Fibroblast of lung (primary cell): ENCODE results near the gene UTF1. TPM values are rescaled to one million over a fixed set of nuclear protein-coding genes. Genes with fewer than 3 reads are reported as not detected.
A peak's percentile ranks its signal among the peaks of the same experiment; 100 is the strongest.

ENCODE experiments used
- DNase-seq, 2 donors: peaks; one replicate each; pipeline versions ENCODE4 v3.0.0 to v3.0.0-alpha.2; 2010; ENCODE audit warnings: low read depth in 2 of 2
- H2AFZ ChIP-seq: 2 replicates; pipeline ENCODE4 v1.5.1; 2012; ENCODE audit warnings: low read length, control low read depth, inconsistent platforms
- H3K27ac ChIP-seq: 2 replicates; pipeline ENCODE4 v1.5.1; 2011; ENCODE audit warnings: low read length, control low read depth; ENCODE audit not compliant: insufficient read depth
- H3K27me3 ChIP-seq: 2 replicates; pipeline ENCODE4 v1.5.1; 2011; ENCODE audit warnings: mild to moderate bottlenecking, low read length; ENCODE audit not compliant: control insufficient read depth, insufficient read depth
- H3K36me3 ChIP-seq: 2 replicates; pipeline ENCODE4 v1.5.1; 2011; ENCODE audit warnings: low read length; ENCODE audit not compliant: control insufficient read depth, insufficient read depth
- H3K4me1 ChIP-seq: 2 replicates; pipeline ENCODE4 v1.5.1; 2011; ENCODE audit warnings: low read length; ENCODE audit not compliant: control insufficient read depth, insufficient read depth; ENCODE audit errors: extremely low read depth
- H3K4me2 ChIP-seq: 2 replicates; pipeline ENCODE4 v1.5.1; 2011; ENCODE audit warnings: low read length, control low read depth; ENCODE audit not compliant: insufficient read depth; ENCODE audit errors: extremely low read depth
- H3K4me3 ChIP-seq, 4 experiments: fragments of 200-600 bp in 1 of 4; sonication (generic) in 1 of 4; replicated peaks in 1 of 4; 2 replicates each; pipeline ENCODE4 v1.5.1; 2011 to 2016; ENCODE audit warnings: low read length in 4 of 4, low read depth in 3 of 4, mild to moderate bottlenecking in 3 of 4, control low read depth in 2 of 4, inconsistent platforms in 1 of 4, mixed read lengths in 1 of 4; ENCODE audit not compliant: insufficient read depth in 1 of 4; ENCODE audit errors: control extremely low read depth in 1 of 4
- H3K79me2 ChIP-seq: 2 replicates; pipeline ENCODE4 v1.5.1; 2012; ENCODE audit warnings: mild to moderate bottlenecking, low read length, inconsistent platforms; ENCODE audit not compliant: control insufficient read depth, insufficient read depth
- H3K9ac ChIP-seq: 2 replicates; pipeline ENCODE4 v1.5.1; 2011; ENCODE audit warnings: mild to moderate bottlenecking, low read length, control low read depth; ENCODE audit not compliant: insufficient read depth
- H3K9me3 ChIP-seq: 2 replicates; pipeline ENCODE4 v1.5.1; 2012; ENCODE audit warnings: low read depth, low read length; ENCODE audit not compliant: control insufficient read depth, insufficient read depth
- H4K20me1 ChIP-seq: 2 replicates; pipeline ENCODE4 v1.5.1; 2011; ENCODE audit warnings: low read length; ENCODE audit not compliant: control insufficient read depth, insufficient read depth; ENCODE audit errors: extremely low read depth
- EZH2 ChIP-seq: IDR thresholded peaks from 2 replicates; pipeline ENCODE4 v1.5.1; 2012; ENCODE audit warnings: low read length, control low read depth, mild to moderate bottlenecking; ENCODE audit errors: missing control alignments
- polyA plus RNA-seq, 2 donors: library from polyadenylated mRNA; depleted of rRNA in 1 of 2; stranded (reverse) in 1 of 2; unstranded in 1 of 2; fragments of >200 nt; gene quantifications; 2 replicates each; pipeline ENCODE4 v1.2.1, GENCODE V29; 2011 to 2012; ENCODE audit warnings: missing spikeins in 1 of 2
- total RNA-seq: library from RNA; depleted of rRNA; stranded (reverse); fragments of >200 nt; gene quantifications from 2 replicates; pipeline ENCODE4 v1.2.1, GENCODE V29; 2014
- TF ChIP-seq, protein P1 (sequence below), 2 donors: IDR thresholded peaks in 1 of 2; conservative IDR thresholded peaks in 1 of 2; 1 replicate in 1 of 2; 2 replicates in 1 of 2; pipeline ENCODE4 v1.5.1; 2011 to 2012; ENCODE audit warnings: low read length in 2 of 2, control low read depth in 1 of 2, inconsistent platforms in 1 of 2, low read depth in 1 of 2, mild to moderate bottlenecking in 1 of 2

Gene UTF1
- total and polyA plus RNA-seq, 2 donors (not counting 1 experiment from before 2014, with no cell fraction given) = not detected

DNA sequence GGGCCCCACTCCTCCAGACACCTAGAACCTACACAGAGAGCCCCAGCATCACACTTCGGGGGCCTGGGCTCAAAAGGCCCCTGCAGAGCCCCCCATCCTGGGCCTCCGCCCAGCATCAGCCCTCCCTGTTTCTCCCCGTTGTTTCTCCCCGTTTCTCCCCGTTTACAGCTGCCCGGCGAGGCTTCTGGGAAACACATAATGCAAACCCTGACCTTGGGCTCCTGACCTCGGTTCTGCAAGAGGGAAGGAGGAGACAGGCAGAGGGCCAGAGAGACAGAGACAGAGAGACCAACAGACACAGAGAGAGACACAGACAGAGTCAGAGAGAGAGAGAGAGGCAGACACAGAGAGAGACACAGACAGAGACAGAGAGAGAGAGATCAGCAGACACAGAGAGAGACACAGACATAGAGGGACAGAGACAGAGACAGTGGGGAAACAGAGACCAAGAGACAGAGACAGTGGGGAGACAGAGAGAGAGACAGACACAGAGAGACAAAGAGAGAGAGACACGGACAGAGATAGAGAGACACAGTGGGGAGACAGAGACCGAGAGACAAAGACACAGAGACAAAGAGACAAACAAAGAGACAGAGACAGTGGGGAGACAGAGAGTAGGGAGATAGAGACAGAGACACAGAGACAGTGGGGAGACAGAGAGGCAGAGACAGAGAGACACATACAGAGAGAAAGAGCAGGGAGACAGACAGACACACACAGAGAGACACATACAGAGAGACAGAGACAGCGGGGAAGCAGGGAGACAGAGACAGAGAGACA lies 20.1 kb downstream of the UTF1 start:
- no peaks in the 10 kb centered on the region for H4K20me1 ChIP-seq
- peak in 1 of 2 donors; percentile 44 for DNase-seq

GRCh38 chr10:133251388-133252222 lies 21.6 kb downstream of the UTF1 start:
- Histone ChIP-seq H3K79me2 (no peaks in the 10 kb centered on the region), H4K20me1 (no peaks in the 10 kb centered on the region), H3K9me3 (no peaks in the 10 kb centered on the region), H3K27me3 (no peaks in the 10 kb centered on the region), H3K36me3 (no peaks in the 10 kb centered on the region), H2AFZ (no peak overlapping the region), H3K27ac (no peak overlapping the region), H3K4me1 (no peaks in the 10 kb centered on the region), H3K4me3 (no peak overlapping the region), H3K4me2 (no peak overlapping the region), H3K9ac (no peak overlapping the region)
- TF ChIP-seq, protein P1, sequence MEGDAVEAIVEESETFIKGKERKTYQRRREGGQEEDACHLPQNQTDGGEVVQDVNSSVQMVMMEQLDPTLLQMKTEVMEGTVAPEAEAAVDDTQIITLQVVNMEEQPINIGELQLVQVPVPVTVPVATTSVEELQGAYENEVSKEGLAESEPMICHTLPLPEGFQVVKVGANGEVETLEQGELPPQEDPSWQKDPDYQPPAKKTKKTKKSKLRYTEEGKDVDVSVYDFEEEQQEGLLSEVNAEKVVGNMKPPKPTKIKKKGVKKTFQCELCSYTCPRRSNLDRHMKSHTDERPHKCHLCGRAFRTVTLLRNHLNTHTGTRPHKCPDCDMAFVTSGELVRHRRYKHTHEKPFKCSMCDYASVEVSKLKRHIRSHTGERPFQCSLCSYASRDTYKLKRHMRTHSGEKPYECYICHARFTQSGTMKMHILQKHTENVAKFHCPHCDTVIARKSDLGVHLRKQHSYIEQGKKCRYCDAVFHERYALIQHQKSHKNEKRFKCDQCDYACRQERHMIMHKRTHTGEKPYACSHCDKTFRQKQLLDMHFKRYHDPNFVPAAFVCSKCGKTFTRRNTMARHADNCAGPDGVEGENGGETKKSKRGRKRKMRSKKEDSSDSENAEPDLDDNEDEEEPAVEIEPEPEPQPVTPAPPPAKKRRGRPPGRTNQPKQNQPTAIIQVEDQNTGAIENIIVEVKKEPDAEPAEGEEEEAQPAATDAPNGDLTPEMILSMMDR (conservative IDR thresholded peaks at IDR 0.05 in 1 of 2, IDR thresholded peaks at IDR 0.05 in 1 of 2; ENCODE audit: low read depth in 1 of 2, low read length in 2 of 2) = no peak
- TF ChIP-seq EZH2 = no peak
- no peak for DNase-seq

More for the DNA sequence above, 20.1 kb downstream of the UTF1 start:
- H3K36me3 ChIP-seq = no peaks in the 10 kb centered on the region
- no peak overlapping the region for H3K9ac ChIP-seq
- no peaks in the 10 kb centered on the region for H3K79me2 ChIP-seq
- no peak overlapping the region for H2AFZ ChIP-seq
- H3K4me1 ChIP-seq = no peaks in the 10 kb centered on the region
- TF ChIP-seq, protein P1 (conservative IDR thresholded peaks at IDR 0.05 in 1 of 2, IDR thresholded peaks at IDR 0.05 in 1 of 2; ENCODE audit: low read depth in 1 of 2, low read length in 2 of 2) = no peak
- TF ChIP-seq EZH2 = no peak
- H3K4me3 ChIP-seq = no peak overlapping the region
- H3K27me3 ChIP-seq = no peaks in the 10 kb centered on the region
- no peak overlapping the region for H3K4me2 ChIP-seq
- H3K27ac ChIP-seq = no peak overlapping the region
- H3K9me3 ChIP-seq = no peaks in the 10 kb centered on the region

DNA sequence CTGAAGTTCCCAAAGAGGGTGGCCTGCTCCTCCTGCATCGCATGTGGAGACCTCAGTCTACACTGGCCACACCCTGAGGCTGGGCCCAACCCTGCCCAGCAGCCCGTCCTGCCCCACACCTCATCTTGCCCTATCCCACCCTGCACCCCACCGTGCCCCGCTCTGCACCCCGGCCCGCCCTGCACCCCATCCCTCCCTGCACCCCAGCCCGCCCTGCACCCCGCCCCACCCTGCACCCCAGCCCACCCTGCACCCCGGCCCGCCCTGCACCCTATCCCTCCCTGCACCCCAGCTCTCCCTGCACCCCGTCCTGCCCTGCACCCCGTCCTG lies 22.2 kb downstream of the UTF1 start:
- H3K9me3 ChIP-seq = no peaks in the 10 kb centered on the region
- H2AFZ ChIP-seq = no peak overlapping the region
- DNase-seq = no peak
- TF ChIP-seq, protein P1 (conservative IDR thresholded peaks at IDR 0.05 in 1 of 2, IDR thresholded peaks at IDR 0.05 in 1 of 2; ENCODE audit: low read depth in 1 of 2, low read length in 2 of 2) = no peak
- TF ChIP-seq EZH2 = no peak
- H3K4me3 ChIP-seq = no peak overlapping the region
- H3K79me2 ChIP-seq = no peaks in the 10 kb centered on the region
- no peak overlapping the region for H3K27ac ChIP-seq
- no peaks in the 10 kb centered on the region for H3K4me1 ChIP-seq
- H3K4me2 ChIP-seq = no peak overlapping the region
- no peaks in the 10 kb centered on the region for H3K36me3 ChIP-seq
- H3K27me3 ChIP-seq = no peaks in the 10 kb centered on the region
- no peaks in the 10 kb centered on the region for H4K20me1 ChIP-seq
- H3K9ac ChIP-seq = no peak overlapping the region
